ENCODE data around the gene IKZF1. TPM values are rescaled to one million over a fixed set of nuclear protein-coding genes. Genes with fewer than 3 reads are reported as not detected.

The IKZF1 gene
- total RNA-seq = 1.2 TPM

DNA sequence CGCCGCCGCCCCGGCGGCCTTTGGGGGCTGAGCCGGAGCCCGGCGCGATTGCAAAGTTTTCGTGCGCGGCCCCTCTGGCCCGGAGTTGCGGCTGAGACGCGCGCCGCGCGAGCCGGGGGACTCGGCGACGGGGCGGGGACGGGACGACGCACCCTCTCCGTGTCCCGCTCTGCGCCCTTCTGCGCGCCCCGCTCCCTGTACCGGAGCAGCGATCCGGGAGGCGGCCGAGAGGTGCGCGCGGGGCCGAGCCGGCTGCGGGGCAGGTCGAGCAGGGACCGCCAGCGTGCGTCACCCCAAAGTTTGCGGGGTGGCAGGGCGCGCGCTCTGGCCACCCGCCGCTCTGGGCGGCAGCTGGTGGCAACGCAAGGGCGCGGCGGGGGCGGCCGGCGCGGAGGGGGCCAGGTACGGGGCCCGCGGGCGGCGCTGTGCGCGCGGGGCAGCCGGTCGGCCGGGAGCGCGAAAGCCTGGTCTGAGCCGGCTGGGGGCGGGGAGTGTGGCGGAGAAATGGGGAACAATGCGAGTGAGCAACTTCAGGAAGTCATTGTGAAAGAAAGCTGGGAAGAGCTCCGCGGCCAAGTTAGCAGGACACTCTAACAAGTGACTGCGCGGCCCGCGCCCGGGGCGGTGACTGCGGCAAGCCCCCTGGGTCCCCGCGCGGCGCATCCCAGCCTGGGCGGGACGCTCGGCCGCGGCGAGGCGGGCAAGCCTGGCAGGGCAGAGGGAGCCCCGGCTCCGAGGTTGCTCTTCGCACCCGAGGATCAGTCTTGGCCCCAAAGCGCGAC, at the start of gene IKZF1:
Gene IKZF1, plus strand, starts transcription at position 588 of the 782 bp plus-strand sequence. CDS start 14,346 bp downstream, outside the sequence.
- FAIRE-seq = no peak
- peak; percentile 31 to 36 for DNase-seq (ENCODE audit: low spot score in 2 of 2)

GRCh38 chr7:50261593-50261992, 42.9 kb upstream of the IKZF1 start:
- FAIRE-seq (no peak), DNase-seq (ENCODE audit: low spot score in 2 of 2) (no peak)

DNA sequence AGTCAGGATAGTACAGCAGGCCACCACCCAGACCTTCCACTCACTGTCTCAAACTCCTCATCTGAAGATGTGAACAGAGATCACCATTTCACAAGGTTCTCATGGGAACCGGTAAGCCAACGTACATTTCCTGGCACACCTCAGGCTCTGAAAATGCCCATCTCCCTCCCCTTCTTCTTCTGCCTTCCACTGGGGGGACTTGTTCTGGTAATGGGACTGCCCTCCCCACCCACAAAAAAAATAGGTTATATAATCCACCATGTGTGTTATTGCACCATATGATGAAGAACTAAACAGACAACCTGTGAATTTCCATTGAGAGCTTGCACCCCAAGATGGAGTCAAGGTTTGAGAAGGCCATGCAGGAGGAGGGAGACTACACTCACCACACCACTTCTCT, 42.1 kb upstream of the IKZF1 start:
- no peak for FAIRE-seq

DNA sequence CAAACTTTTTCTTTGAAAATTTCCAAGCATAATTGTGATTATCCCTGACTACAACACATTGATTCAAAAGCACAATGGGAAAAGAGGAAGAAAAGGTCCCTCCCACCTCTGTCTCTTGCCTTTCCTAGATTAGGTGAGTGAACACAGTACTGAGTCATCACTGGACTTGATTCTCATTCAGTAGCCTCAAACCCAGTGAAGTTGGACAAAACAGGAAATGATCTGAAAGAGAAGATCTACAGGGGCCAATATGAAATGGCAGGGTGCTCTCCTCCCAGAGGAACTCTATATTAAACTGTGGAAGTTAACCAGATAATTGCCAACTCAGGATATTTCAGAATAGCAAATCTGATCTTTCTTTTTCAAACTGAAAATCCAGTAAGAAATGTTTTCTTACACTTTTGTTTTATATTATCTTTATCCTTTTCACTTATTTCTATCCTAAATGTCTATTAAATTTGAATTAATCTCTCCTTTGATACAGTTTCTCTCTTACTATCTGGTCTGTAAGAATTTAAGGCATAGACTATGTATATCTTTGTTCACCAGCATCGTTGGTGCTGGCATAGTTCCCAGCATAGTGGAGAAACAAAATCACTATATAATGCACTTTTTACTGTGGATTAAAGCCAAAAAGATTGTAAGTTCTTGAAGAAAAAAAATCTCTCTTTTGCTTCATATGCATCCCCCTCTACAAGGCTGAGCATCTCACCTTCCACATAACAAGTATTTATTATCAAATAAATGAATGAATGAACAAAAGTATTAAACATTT, 41.4 kb upstream of the IKZF1 start:
- DNase-seq (ENCODE audit: low spot score in 2 of 2) = no peak
- no peak for FAIRE-seq

More for the DNA sequence above, 42.1 kb upstream of the IKZF1 start:
- no peak for DNase-seq (ENCODE audit: low spot score in 2 of 2)

- DNase-seq (ENCODE audit: low spot score in 2 of 2) (no peak), FAIRE-seq (no peak)
Measured at GRCh38 chr7:50264908-50265307, 39.6 kb upstream of the IKZF1 start.

DNA sequence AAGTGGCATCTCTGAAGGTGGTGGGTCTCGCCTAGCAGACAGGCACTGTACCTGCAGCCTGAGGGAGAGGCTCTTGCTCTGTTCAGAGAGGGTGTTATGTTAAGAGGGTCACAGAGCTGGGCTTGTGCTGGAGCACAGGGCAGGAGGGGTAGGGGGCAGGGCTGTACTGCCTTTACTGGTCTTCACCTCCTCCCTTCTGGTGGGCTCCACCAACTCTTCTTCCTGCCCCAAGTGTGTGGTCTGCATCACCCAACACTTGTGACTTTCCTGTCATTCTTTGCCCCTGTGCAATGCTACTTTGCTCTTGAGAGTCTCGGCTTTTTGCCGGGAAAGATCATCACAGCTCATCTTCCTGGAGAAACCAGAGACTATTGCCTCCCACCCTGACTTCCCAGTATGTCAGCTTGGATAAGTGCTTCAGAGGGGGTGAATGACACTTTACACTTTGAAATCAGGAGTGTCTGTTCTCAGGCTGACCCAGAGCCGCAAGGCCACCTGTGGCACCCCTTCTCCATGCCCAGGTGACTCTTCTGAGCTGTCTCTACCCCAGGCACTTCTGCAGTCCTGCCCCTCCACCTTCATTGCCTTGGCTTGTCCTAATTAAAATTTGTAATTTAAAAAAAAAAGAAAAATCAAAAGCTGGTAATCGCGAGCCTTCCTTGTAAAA, 38.4 kb upstream of the IKZF1 start:
- FAIRE-seq (no peak), DNase-seq (ENCODE audit: low spot score in 2 of 2) (no peak)

DNA sequence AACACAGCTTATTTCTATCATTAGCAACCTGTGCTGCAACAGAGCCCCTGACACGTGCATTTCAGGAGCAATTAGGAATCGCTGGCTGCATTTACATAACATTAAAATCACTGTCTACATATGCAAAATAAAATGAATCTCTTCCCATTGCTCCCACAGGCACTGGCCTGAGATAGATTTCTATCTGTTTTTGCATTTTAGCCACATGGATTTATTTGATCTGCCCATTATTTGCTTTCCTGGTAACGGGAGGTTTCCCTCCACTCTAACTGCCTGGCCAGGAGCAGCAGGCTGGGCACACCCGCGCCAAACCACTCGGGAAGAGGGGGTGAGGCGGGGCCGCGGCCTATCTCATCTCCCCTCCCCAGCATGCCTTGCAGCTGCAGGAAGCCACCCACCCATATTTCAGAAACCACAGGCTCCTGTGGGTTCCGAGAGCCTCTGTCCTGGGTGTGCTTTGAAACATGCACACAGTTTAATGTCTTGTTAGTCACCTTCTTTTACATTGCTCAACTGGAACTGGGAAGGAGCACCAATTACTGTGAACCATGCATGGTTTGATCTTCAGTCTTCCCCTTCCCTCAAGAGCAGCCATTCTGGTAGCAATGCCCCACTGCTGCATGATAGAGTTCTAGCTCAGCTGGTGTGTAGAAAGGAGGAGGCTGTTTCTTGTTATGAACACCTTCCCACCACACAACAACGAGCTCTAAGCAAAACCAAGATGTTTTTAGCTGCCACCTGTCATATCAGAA, 37.7 kb upstream of the IKZF1 start:
- no peak for FAIRE-seq
- DNase-seq (ENCODE audit: low spot score in 2 of 2) = no peak

DNA sequence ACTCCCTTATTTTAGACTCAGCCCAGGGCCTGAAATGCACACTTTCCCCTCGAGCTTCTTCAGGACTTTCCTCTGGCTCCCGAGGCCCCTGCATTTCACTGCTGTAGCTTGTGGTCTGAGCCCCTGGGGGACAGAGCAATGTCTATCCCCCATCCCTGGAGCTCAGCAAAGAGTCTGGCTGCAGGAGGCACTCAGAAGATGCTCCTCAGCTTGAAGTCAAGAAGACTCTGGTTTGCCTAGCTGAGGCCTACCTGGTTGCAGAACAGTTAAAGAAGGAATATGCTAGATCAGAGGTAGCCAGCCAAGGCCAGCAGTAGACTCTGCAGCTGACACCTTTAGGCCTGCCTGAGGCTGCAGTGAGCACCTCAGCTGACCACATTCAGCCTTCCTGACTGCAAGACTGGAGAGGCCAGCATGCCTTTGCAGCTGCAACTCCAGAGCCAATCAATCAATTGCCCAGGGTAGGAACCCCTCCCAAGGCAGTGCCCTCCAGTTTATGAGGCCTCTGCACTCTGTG, 36.9 kb upstream of the IKZF1 start:
- DNase-seq (ENCODE audit: low spot score in 2 of 2) (no peak), FAIRE-seq (no peak)

- FAIRE-seq = no peak
- DNase-seq (ENCODE audit: low spot score in 2 of 2) = no peak
Measured at GRCh38 chr7:50268223-50268622, 36.3 kb upstream of the IKZF1 start.

DNA sequence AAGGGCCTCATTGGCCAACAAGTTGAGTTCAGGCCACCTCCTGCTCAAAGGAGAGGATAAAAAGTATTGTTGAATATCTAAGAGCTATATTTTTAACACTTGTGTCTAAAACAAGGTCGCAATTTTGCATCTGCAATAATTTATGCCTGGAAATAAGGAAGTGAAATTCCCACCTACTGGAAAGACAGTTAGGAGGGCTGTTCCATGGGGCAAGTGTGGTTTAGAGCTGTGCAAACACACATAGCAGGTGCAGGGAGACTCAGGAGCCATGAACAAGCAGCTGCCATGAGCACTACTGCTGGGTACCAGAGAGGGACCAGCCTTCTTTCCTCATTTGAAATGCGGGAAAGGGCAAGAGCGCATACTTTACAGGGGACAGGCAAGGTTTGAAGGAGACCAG, 35.5 kb upstream of the IKZF1 start:
- DNase-seq (ENCODE audit: low spot score in 2 of 2) = no peak
- no peak for FAIRE-seq

DNA sequence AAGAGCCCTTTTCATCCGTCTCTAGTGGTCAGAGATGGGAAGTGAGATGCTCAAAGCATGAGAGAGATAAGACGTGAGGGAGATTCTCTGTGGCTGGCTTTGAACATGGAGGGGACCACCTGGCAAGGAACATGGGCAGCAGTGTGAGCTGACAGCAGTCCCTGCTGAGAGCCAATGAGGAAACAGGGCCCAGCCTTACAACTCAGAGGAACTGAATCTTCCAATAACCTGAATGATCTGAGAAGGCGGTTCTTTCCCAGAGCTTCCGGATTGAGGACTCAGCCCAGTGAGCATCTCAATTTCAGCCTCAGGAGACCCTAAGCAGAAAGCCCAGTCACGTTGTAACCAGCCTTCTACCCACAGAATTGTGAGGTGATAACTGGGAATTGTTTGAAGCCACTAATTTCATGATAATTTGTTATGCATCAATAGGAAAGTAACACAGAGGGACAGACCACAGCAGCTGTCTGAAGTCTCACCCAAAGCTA, 33.9 kb upstream of the IKZF1 start:
- DNase-seq (ENCODE audit: low spot score in 2 of 2) (no peak), FAIRE-seq (no peak)

- FAIRE-seq (no peak), DNase-seq (ENCODE audit: low spot score in 2 of 2) (no peak)
Measured at GRCh38 chr7:50272808-50273207, 31.7 kb upstream of the IKZF1 start.

DNA sequence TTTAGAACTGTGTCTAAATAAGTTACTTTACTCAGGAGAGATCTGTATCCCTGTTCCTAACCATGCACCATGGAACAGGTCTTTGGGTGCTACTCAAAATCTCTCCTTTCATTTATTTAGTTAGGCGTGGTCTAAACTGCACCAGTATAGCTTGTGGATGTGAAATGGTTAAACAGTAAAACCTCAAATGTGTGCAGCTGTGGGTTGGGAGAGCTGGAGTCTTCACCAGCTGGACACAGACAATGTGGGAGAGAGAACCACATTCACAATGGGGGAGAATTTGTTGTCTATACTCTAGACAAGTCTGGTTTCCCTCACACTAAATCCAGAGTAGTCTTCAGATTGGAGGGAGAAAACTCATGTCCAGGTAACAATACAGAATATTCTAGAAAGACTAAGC, 31.2 kb upstream of the IKZF1 start:
- FAIRE-seq (no peak), DNase-seq (ENCODE audit: low spot score in 2 of 2) (no peak)

DNA sequence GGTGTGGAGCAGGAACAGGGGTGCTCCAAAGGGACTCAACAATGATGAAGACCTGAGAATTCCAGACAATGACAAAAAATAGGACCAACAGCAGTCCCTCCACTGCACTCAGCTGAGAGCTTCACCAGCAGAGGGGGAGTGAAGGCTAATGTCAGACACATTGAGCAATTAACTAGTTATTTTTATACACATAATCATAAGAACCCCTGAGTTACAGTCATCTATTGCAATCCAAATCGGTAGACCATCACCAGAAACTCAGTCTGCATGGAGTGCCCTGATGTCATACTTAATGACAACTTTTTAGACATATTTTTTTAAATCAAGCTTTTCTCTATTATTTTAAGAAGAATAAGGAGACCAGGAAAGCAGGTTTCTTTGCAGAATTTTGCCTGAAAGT, 30.6 kb upstream of the IKZF1 start:
- no peak for DNase-seq (ENCODE audit: low spot score in 2 of 2)
- no peak for FAIRE-seq

- DNase-seq (ENCODE audit: low spot score in 2 of 2) (no peak), FAIRE-seq (no peak)
Measured at GRCh38 chr7:50274361-50274760, 30.2 kb upstream of the IKZF1 start.

DNA sequence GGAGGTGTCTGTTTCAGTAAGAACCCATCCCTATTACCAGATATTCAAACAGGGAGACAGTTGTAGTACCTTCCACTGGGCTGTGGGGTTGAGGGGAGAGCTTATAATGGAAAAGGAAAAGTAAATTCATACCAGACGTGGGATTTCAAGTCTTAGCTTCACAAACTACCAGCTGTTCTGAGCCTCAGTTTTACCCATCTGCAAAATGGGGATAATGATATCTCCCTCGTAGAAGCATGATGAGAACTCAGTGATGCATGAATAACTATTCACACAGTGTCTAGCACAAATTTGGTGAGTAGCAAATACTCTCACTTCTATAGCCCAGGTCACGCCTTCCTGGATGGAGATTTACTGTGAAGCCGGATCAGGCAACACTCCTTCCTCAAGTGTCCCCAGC, 29.1 kb upstream of the IKZF1 start:
- no peak for DNase-seq (ENCODE audit: low spot score in 2 of 2)
- FAIRE-seq = no peak

DNA sequence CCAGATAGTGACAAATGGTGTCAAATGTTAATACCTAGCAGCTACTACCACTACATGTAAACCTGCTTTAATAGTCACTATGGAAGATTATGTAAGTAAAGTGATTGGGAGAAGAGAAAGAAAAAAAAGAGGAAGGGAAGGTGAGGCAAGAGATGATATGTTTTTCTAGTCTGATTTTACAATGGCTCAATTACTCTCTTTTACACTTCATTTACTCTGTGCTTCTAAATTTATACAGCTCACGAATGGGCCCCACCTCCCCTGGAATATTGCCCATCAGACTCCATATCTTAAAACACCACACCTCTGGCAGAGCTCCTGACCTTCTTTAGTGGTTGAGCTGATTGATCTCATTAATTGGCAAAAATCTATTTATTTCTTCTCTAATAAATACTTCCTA, 28.0 kb upstream of the IKZF1 start:
- DNase-seq (ENCODE audit: low spot score in 2 of 2) (no peak), FAIRE-seq (no peak)

GRCh38 chr7:50278120-50278519, 26.4 kb upstream of the IKZF1 start:
- FAIRE-seq (no peak), DNase-seq (ENCODE audit: low spot score in 2 of 2) (no peak)

DNA sequence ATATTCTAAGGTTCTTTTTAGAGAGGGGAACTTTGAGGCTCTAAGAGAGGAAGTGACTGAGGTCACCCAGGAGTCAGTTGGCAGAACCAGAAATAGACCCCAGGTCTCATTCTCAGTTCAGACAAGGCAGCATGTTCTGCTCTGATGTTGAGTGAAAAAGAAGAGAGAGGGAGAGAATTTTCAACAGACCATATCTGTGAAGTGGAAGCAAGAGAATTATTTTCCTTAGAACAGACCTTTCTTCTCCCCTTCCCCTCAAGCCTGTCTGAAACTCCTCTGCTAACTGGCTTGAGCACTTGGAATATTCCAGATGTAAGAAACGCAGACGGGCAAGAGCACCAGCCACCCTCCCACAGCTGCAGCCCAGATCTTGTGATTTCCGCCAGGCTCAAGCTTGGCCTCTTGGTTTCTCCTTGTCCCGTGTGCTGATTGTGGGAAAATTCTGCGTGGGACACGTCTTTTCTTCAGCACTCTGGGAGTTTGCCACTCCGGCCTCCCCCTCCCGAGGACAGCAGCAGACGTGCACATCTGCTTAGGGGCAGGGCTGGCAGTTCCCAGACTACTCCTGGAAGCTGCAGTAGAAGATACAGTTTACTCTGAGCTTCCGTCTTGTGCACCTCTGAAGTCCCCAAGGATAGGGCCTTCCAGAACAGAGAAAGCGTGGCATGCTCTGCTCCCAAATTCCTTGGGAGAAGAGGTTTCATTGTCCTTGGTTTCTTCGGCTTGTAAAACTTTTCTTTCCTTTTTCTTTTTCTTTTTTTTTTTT, 22.7 kb upstream of the IKZF1 start:
- FAIRE-seq (no peak), DNase-seq (ENCODE audit: low spot score in 2 of 2) (no peak)
